ENCODE results near the gene PDZK1.
A peak's percentile ranks its signal among the peaks of the same experiment; 100 is the strongest.

PDZK1 gene

GRCh38 chr1:145701306-145701862 lies 5.8 kb downstream of the PDZK1 start:
- no peak for TF ChIP-seq CTCF (IDR thresholded peaks at IDR 0.05; ENCODE audit: low read depth, low read length)
- peak; percentile 22 for DNase-seq (ENCODE audit: low read depth, low spot score)
- no peak overlapping the region for H3K4me3 ChIP-seq (ENCODE audit: low read depth, low read length)
- in situ Hi-C loops (cut with HindIII; ENCODE audit: low sequenced_read_pairs) = no loop called here

GRCh38 chr1:145696630-145696960 lies 10.6 kb downstream of the PDZK1 start:
- in situ Hi-C loops (cut with HindIII; ENCODE audit: low sequenced_read_pairs) = no loop called here
- no peak for DNase-seq (ENCODE audit: low read depth, low spot score)
- TF ChIP-seq CTCF (IDR thresholded peaks at IDR 0.05; ENCODE audit: low read depth, low read length) = no peak
- H3K4me3 ChIP-seq (ENCODE audit: low read depth, low read length) = no peak overlapping the region

- in situ Hi-C loops (cut with HindIII; ENCODE audit: low sequenced_read_pairs) = no loop called here
- TF ChIP-seq CTCF (IDR thresholded peaks at IDR 0.05; ENCODE audit: low read depth, low read length) = no peak
- no peak for DNase-seq (ENCODE audit: low read depth, low spot score)
- no peak overlapping the region for H3K4me3 ChIP-seq (ENCODE audit: low read depth, low read length)
Observed at GRCh38 chr1:145695821-145696629, 11.1 kb downstream of the PDZK1 start.

- in situ Hi-C loops (cut with HindIII; ENCODE audit: low sequenced_read_pairs) = no loop called here
- DNase-seq (ENCODE audit: low read depth, low spot score) = no peak
- H3K4me3 ChIP-seq (ENCODE audit: low read depth, low read length) = no peak overlapping the region
- no peak for TF ChIP-seq CTCF (IDR thresholded peaks at IDR 0.05; ENCODE audit: low read depth, low read length)
Observed at GRCh38 chr1:145692785-145693443, 14.3 kb downstream of the PDZK1 start.

- peak; percentile 89 for DNase-seq (ENCODE audit: low read depth, low spot score)
- no peak for TF ChIP-seq CTCF (IDR thresholded peaks at IDR 0.05; ENCODE audit: low read depth, low read length)
- in situ Hi-C loops (cut with HindIII; ENCODE audit: low sequenced_read_pairs) = no loop called here
- no peak overlapping the region for H3K4me3 ChIP-seq (ENCODE audit: low read depth, low read length)
Observed at GRCh38 chr1:145690587-145691558, 16.3 kb downstream of the PDZK1 start.

- TF ChIP-seq CTCF (IDR thresholded peaks at IDR 0.05; ENCODE audit: low read depth, low read length) = no peak
- no peak overlapping the region for H3K4me3 ChIP-seq (ENCODE audit: low read depth, low read length)
- in situ Hi-C loops (cut with HindIII; ENCODE audit: low sequenced_read_pairs) = no loop called here
- DNase-seq (ENCODE audit: low read depth, low spot score) = no peak
Observed at GRCh38 chr1:145689922-145690321, 17.2 kb downstream of the PDZK1 start.
